ENCODE measurements around the gene LLPH.

DNA sequence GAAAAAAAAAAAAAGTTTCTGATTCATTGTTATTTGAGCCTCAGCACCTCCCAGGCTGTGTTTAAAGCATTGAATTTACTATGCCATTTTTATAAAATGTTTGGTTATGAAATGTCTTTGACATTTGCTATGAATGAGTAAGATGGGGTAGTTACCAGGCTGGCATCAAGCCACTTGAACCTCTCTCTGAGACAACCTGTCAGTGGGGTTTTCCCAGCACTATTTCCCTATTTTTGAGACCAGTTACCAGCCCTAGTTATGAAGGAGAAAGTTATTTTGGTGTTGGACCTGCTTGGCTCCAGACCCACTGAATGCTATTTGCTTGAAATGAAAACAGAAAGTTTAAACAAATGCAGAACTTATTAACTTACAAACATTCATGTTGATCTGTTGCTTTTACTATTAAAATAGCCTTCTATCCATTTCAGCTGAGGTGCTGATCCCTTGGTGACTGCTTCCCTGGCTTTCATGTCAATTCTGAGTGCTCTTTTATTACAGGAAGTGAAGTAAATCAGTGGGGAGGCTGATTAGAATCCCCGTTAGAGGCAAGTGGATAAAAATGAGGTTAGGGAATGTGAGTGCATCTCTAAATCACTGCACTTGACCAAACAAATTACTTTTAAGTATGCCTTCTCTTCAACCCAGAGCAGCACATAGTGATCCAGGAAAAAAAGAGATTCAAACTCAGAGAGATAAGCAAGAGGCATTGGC lies 37.8 kb downstream of the LLPH start:
- TF ChIP-seq, protein P1, sequence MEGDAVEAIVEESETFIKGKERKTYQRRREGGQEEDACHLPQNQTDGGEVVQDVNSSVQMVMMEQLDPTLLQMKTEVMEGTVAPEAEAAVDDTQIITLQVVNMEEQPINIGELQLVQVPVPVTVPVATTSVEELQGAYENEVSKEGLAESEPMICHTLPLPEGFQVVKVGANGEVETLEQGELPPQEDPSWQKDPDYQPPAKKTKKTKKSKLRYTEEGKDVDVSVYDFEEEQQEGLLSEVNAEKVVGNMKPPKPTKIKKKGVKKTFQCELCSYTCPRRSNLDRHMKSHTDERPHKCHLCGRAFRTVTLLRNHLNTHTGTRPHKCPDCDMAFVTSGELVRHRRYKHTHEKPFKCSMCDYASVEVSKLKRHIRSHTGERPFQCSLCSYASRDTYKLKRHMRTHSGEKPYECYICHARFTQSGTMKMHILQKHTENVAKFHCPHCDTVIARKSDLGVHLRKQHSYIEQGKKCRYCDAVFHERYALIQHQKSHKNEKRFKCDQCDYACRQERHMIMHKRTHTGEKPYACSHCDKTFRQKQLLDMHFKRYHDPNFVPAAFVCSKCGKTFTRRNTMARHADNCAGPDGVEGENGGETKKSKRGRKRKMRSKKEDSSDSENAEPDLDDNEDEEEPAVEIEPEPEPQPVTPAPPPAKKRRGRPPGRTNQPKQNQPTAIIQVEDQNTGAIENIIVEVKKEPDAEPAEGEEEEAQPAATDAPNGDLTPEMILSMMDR (IDR thresholded peaks at IDR 0.05) = no peak
- no peak for TF ChIP-seq POLR2A (IDR thresholded peaks at IDR 0.05)
